Measurements from ENCODE around the gene ENPP3.

DNA sequence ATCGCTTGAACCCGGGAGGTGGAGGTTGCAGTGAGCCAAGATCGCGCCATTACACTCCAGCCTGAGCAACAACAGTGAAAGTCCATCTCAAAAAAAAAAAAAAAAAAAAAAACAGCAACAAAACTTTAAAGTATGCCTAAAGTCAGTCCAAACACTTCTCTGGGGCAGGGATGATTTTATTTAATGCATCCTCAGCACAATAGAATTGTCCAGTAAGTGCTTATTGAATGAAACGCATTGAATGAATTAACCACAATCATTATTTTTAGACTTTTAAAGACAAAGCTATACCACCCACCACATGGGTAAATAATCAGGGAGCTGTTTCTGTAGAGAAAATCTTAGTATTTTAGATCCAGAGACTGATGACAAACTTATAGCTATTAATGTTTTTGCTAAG is 90.4 kb downstream of the ENPP3 start:
- TF ChIP-seq, protein P1, sequence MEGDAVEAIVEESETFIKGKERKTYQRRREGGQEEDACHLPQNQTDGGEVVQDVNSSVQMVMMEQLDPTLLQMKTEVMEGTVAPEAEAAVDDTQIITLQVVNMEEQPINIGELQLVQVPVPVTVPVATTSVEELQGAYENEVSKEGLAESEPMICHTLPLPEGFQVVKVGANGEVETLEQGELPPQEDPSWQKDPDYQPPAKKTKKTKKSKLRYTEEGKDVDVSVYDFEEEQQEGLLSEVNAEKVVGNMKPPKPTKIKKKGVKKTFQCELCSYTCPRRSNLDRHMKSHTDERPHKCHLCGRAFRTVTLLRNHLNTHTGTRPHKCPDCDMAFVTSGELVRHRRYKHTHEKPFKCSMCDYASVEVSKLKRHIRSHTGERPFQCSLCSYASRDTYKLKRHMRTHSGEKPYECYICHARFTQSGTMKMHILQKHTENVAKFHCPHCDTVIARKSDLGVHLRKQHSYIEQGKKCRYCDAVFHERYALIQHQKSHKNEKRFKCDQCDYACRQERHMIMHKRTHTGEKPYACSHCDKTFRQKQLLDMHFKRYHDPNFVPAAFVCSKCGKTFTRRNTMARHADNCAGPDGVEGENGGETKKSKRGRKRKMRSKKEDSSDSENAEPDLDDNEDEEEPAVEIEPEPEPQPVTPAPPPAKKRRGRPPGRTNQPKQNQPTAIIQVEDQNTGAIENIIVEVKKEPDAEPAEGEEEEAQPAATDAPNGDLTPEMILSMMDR (conservative IDR thresholded peaks at IDR 0.05; ENCODE audit: low read depth, low read length): no peak
- no peak for TF ChIP-seq EZH2 (IDR thresholded peaks at IDR 0.05; ENCODE audit: borderline replicate concordance, low read depth, low read length, poor library complexity, severe bottlenecking)

All from A673 (cell line).